Measurements from ENCODE around the gene RHOT2. TPM values are rescaled to one million over a fixed set of nuclear protein-coding genes. Genes with fewer than 3 reads are reported as not detected.

RHOT2 gene
- total RNA-seq, 4 donors from 2014 or later = 68.6 to 188 (median 106) TPM

DNA sequence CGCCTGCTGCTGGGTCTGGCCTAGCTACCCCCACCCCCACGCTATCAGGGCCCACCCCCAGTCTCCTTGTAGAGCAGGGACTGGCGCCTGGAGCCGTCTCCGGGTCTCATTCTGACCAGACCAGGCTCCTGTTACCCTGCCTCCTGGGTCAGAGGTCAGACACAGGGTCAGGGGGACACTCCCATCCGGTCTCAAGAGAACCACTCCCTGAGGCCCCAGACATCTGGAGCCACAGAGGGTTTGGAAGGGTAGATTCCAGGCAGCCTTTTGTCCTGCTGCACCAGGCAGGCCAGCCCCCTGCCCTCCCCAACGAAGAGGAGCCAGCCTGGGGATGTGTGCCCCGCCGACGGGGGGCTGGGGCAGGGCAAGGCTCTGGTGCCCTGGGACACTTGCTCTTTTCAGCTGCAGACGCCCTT lies 38.1 kb upstream of the RHOT2 start:
- Histone ChIP-seq H3K9me3 (no peaks in the 10 kb centered on the region), H3K36me3 (peaks cover 3 to 69% (median 4%) of the 10 kb centered on the region in 3 donors), H3K4me3 (no peak overlapping the region), H3K27ac (peak overlapping the region in 3 of 4 donors; percentile 56 to 87 (median 76)), H3K27me3 (no peaks in the 10 kb centered on the region), H3K4me1 (peaks cover 0 to 52% (median 27%) of the 10 kb centered on the region in 4 donors)
- no peak for DNase-seq (ENCODE audit: low spot score in 2 of 2)
- no peak for TF ChIP-seq POLR2A (IDR thresholded peaks at IDR 0.05)
- TF ChIP-seq EP300 (IDR thresholded peaks at IDR 0.05) = no peak
- no peak for TF ChIP-seq CTCF (IDR thresholded peaks at IDR 0.05)
- 15 to 19% methylated on average over 4 to 7 of the region's 11 CpGs for WGBS, 2 donors

DNA sequence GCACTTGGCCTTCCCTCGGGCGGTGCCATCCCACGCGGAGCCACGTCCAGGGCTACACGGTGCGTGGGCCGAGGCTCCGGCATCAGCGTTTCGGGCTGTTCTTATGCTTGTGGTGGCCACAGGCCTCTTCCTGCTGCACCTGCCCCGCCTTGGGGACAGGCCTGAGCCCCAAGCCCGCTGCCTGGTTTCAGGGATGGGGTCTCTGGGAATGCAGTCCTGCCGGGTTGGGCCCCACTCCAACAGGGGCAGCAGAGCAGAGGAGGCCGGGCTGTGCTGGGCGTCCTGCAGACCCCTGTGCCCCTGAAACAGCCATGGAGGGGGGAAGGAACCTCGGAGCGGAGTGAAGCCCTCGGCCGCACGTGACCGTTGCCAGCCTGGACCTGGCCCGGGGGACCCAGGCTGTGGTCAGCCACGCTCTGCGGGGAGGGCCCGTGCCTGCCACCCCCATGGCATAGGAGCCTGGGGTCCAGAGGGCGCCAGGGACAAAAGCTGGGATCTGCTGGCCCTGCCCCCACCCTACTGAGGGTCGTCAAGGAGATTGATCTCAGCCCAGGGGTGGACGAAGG lies 37.6 kb upstream of the RHOT2 start:
- 17 to 30% methylated on average over 19 to 20 of the region's 29 CpGs for WGBS, 2 donors
- peaks cover 0 to 57% (median 32%) of the 10 kb centered on the region in 4 donors for H3K4me1 ChIP-seq
- H3K36me3 ChIP-seq = peaks cover 3 to 65% (median 4%) of the 10 kb centered on the region in 3 donors
- peak overlapping the region in 3 of 4 donors; percentile 56 to 87 (median 76) for H3K27ac ChIP-seq
- H3K9me3 ChIP-seq = no peaks in the 10 kb centered on the region
- H3K4me3 ChIP-seq = no peak overlapping the region
- DNase-seq (ENCODE audit: low spot score in 2 of 2) = no peak
- no peak for TF ChIP-seq POLR2A (IDR thresholded peaks at IDR 0.05)
- TF ChIP-seq CTCF (IDR thresholded peaks at IDR 0.05) = no peak
- peak in 1 of 2 donors; percentile 61 for TF ChIP-seq EP300 (IDR thresholded peaks at IDR 0.05)
- no peaks in the 10 kb centered on the region for H3K27me3 ChIP-seq

GRCh38 chr16:630815-631405 lies 37.0 kb upstream of the RHOT2 start, which contains the start of gene WFIKKN1:
TSS of gene WFIKKN1 (plus strand) at chr16:630985. CDS start at chr16:631254, 269 bp downstream.
- Histone ChIP-seq H3K4me1 (peaks cover 0 to 62% (median 34%) of the 10 kb centered on the region in 4 donors), H3K36me3 (peaks cover 3 to 59% (median 4%) of the 10 kb centered on the region in 3 donors), H3K9me3 (no peaks in the 10 kb centered on the region), H3K27ac (peak within 1 kb of the TSS in 3 of 4 donors; percentile 56 to 87 (median 76)), H3K27me3 (no peaks in the 10 kb centered on the region), H3K4me3 (no peak within 1 kb of the TSS)
- WGBS, 2 donors = 0 to 6% methylated on average over 8 to 13 of the region's 23 CpGs
- DNase-seq (ENCODE audit: low spot score in 2 of 2) = no peak
- TF ChIP-seq CTCF (IDR thresholded peaks at IDR 0.05) (no peak), EP300 (IDR thresholded peaks at IDR 0.05) (no peak), POLR2A (IDR thresholded peaks at IDR 0.05) (no peak)

DNA sequence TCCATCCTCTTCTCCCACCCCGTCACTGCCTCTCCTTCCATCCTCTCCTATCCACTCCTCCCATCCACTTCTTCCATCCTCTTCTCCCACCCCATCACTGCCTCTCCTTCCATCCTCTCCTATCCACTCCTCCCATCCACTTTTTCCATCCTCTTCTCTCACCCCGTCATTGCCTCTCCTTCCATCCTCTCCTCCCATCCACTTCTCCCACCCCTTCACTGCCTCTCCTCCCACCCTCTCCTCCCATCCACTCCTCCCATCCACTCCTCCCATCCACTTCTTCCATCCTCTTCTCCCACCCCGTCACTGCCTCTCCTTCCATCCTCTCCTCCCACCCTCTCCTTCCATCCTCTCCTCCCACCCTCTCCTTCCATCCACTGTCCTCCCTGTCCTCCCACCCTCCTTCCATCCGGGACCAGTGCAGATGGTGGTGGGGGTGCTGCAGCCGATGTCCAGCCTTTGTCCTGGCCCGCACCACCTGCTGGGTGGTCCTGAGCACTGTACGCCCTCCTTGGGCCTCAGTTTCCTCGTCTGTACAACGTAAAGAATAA lies 36.0 kb upstream of the RHOT2 start:
- Histone ChIP-seq H3K9me3 (no peaks in the 10 kb centered on the region), H3K4me3 (no peak overlapping the region), H3K27ac (no peak overlapping the region), H3K36me3 (peaks cover 0 to 49% (median 4%) of the 10 kb centered on the region in 3 donors), H3K4me1 (peaks cover 0 to 62% (median 34%) of the 10 kb centered on the region in 4 donors), H3K27me3 (no peaks in the 10 kb centered on the region)
- no peak for TF ChIP-seq CTCF (IDR thresholded peaks at IDR 0.05)
- no peak for TF ChIP-seq EP300 (IDR thresholded peaks at IDR 0.05)
- TF ChIP-seq POLR2A (IDR thresholded peaks at IDR 0.05) = no peak
- WGBS, 2 donors = 28 to 44% methylated on average over 6 to 9 of the region's 9 CpGs
- DNase-seq (ENCODE audit: low spot score in 2 of 2) = no peak
